HUES6 (cell line): ENCODE data around the gene SCAMP5.

Experiments
- H3K27ac ChIP-seq: 2 replicates; pipeline ENCODE4 v1.7.0; 2013; ENCODE audit warnings: low read depth, mild to moderate bottlenecking, low read length, inconsistent platforms
- H3K27me3 ChIP-seq: 2 replicates; pipeline ENCODE4 v1.6.1; 2013; ENCODE audit warnings: low read length; ENCODE audit not compliant: control insufficient read depth, insufficient read depth
- H3K36me3 ChIP-seq: 2 replicates; pipeline ENCODE4 v1.6.1; 2013; ENCODE audit warnings: low read length; ENCODE audit not compliant: control insufficient read depth, insufficient read depth
- H3K4me1 ChIP-seq: 2 replicates; pipeline ENCODE4 v1.6.1; 2013; ENCODE audit warnings: low read length; ENCODE audit not compliant: control insufficient read depth, insufficient read depth
- H3K4me3 ChIP-seq: 2 replicates; pipeline ENCODE4 v1.5.1; 2013; ENCODE audit warnings: low read depth, low read length
- H3K9ac ChIP-seq: one replicate; pipeline ENCODE4 v1.6.1; 2013; ENCODE audit warnings: mild to moderate bottlenecking, low read length
- H3K9me3 ChIP-seq: 2 replicates; pipeline ENCODE4 v1.6.1; 2013; ENCODE audit warnings: low read depth, low read length; ENCODE audit not compliant: control insufficient read depth, insufficient read depth

SCAMP5 gene

DNA sequence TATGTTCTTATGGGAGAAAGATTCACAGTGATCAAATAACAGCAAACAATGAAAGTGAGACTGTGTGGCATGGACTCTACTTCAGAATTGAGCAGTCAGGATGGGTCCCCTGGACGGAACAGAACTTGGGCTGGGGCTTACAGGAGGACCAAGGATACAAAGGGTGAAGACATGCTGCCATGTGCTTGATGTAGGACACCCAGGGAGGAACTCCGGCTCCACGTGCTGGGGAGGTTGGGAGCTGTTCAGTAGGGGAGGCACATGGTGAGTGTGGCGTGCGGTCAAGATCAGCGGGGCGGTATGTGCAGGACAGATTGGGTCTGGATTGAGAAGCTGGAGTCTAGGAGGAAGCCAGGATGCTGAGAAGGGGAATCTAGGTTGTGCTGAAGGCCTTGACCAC, 60.7 kb downstream of the SCAMP5 start:
- Histone ChIP-seq H3K4me1 (peaks cover 10% of the 10 kb centered on the region; the same call in 1 of the 2 replicates), H3K4me3 (no peak overlapping the region), H3K36me3 (no peaks in the 10 kb centered on the region), H3K9ac (no peak overlapping the region), H3K9me3 (no peaks in the 10 kb centered on the region), H3K27ac (no peak overlapping the region), H3K27me3 (no peaks in the 10 kb centered on the region)

DNA sequence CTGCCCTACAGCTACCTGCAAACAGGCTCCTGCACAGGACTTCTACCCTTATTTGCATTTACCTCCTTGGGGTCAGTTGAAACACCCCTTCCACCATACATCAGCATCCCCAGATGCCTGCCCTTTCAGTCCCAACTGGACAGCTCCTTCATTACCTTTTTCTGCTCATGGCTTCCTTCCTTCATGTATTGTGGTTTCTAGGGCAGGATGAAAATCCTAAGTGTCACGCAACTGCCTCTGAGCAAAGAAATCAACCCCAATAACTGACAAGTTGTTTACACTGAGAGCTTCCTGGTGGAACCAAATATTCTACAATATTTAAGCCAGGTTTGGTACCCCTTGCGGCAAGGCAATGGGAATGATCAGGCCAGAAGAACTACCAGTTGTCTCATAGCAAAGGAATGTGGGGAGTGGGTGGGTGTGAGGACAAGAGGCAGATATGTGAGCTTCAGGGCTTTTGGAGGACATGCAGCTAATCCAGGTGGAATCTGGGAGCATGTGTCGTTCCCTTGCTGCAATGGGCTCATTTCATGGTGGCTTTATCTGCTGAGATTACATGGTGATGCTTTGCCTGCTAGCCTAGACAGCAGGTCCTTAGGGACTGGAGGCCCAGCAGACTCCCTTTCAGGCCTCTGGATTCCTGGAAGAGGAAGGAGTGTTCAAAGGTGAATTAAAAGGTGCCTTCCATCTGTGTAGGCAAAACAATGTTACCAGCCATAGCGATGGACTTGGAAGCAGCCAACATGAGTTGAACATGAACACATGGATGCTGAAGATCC, 63.0 kb downstream of the SCAMP5 start:
- no peak overlapping the region for H3K4me3 ChIP-seq
- no peak overlapping the region for H3K9ac ChIP-seq
- no peaks in the 10 kb centered on the region for H3K27me3 ChIP-seq
- H3K36me3 ChIP-seq: no peaks in the 10 kb centered on the region
- H3K9me3 ChIP-seq: no peaks in the 10 kb centered on the region
- H3K4me1 ChIP-seq: peaks cover 10% of the 10 kb centered on the region; the same call in 1 of the 2 replicates
- no peak overlapping the region for H3K27ac ChIP-seq

DNA sequence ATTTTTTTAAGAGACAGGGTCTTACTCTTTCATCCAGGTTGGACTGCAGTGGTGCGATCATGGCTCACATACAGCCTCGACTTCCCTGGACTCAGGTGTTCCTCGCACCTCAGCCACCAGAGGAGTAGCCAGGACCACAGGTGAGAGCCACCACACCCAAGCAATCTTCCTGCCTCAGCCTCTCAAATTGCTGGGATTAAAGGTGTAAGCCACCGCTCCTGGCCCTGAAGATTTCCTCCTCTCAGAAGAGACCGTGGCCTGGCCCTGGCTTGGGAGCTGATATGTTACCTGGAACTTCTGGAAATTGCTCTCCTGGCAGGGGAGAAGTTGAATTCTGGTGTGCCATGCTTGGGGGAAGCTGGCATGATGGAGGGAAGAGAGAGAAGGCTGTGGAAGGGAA, 64.2 kb downstream of the SCAMP5 start:
- Histone ChIP-seq H3K4me1 (peaks cover 10% of the 10 kb centered on the region; the same call in 1 of the 2 replicates), H3K36me3 (no peaks in the 10 kb centered on the region), H3K9me3 (no peaks in the 10 kb centered on the region), H3K9ac (no peak overlapping the region), H3K27me3 (no peaks in the 10 kb centered on the region), H3K4me3 (no peak overlapping the region), H3K27ac (no peak overlapping the region)

DNA sequence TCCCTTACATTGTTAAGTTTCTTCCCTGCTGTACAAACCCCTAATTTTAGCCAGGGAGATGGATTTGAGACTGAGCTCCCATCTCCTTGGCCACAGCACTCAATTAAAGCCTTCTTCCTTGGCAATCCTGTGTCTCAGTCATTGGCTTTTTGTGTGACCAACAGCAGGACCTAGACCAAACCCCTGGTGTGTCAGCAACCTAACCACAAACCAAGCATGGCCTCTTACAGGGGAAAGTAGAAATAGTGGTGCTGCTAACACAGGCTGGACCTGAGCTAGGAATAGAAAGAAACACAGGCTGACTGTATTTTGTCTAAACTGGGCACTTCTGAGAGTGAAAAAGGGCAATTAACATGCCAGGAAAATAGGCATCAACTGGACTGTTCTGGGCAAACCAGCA, 65.9 kb downstream of the SCAMP5 start:
- H3K9me3 ChIP-seq: no peaks in the 10 kb centered on the region
- H3K4me1 ChIP-seq: peaks cover 24% of the 10 kb centered on the region; the same call in 1 of the 2 replicates
- H3K9ac ChIP-seq: no peak overlapping the region
- H3K36me3 ChIP-seq: no peaks in the 10 kb centered on the region
- no peak overlapping the region for H3K27ac ChIP-seq
- H3K27me3 ChIP-seq: no peaks in the 10 kb centered on the region
- H3K4me3 ChIP-seq: no peak overlapping the region

DNA sequence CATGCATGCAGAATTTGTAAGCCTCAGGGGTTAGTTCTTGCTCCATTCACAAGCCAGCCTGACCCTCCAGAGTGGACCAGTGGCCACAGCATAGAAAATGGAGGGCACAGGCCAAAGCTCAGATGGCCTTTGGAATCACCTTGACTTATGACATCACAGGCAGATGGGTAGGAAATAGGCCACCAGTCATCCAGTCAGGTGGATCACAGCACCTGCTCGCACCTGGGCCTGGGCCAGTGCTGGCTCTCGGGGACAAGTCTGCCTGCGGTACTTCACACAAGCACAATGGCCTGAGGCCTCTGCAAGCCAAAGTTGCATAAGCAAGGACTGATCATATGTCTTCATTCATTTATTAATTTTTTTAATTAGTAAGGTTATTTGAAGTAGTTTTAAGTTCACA, 67.3 kb downstream of the SCAMP5 start:
- Histone ChIP-seq H3K27ac (no peak overlapping the region), H3K36me3 (no peaks in the 10 kb centered on the region), H3K4me1 (peaks cover 24% of the 10 kb centered on the region; the same call in 1 of the 2 replicates), H3K9ac (no peak overlapping the region), H3K27me3 (no peaks in the 10 kb centered on the region), H3K9me3 (0 out of 2 replicates have a peak, but pooled peaks cover 2% of the 10 kb centered on the region), H3K4me3 (no peak overlapping the region)

DNA sequence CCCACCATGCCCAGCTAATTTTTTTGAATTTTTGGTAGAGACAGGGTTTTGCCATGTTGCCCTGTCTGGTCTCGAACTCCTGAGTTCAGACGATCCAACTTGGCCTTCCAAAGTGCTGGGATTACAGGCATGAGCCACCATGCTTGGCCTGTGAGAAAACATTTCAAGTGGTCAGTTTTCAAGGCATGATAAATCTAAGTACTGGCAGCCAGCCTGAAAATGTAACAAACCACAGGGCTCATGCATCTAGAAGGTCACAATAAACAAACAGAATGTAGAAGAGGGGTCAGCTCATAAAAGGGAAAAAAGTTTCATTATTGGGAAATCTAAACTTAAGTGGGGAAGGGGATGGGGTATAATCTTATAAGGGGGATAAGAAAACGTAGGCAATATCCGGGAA, 68.0 kb downstream of the SCAMP5 start:
- Histone ChIP-seq H3K27ac (no peak overlapping the region), H3K9me3 (0 out of 2 replicates have a peak, but pooled peaks cover 2% of the 10 kb centered on the region), H3K36me3 (no peaks in the 10 kb centered on the region), H3K27me3 (no peaks in the 10 kb centered on the region), H3K4me3 (no peak overlapping the region), H3K4me1 (peaks cover 18% of the 10 kb centered on the region; the same call in 1 of the 2 replicates), H3K9ac (no peak overlapping the region)

DNA sequence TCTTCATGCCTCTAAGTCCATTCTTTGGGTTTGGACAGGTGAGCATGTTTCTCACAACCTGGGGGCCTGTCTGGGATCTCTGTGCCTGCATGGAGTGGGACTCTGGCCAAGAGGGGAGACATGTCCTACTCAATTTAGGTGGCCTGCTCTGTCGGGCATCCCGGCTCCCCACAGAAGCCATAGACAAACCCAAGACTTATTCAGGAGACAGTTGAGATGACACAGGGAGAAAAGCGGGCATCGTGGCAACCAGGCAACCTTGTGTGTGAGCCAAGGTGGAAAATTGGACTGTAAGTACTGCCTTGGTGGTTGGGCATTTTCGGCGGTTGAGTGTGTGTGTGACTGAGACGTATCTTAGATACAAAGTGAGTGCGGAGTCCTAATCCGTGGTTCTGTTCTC, 68.5 kb downstream of the SCAMP5 start:
- Histone ChIP-seq H3K9me3 (0 out of 2 replicates have a peak, but pooled peaks cover 2% of the 10 kb centered on the region), H3K27me3 (no peaks in the 10 kb centered on the region), H3K36me3 (no peaks in the 10 kb centered on the region), H3K9ac (no peak overlapping the region), H3K27ac (no peak overlapping the region), H3K4me3 (no peak overlapping the region), H3K4me1 (peaks cover 14% of the 10 kb centered on the region; the same call in 1 of the 2 replicates)

DNA sequence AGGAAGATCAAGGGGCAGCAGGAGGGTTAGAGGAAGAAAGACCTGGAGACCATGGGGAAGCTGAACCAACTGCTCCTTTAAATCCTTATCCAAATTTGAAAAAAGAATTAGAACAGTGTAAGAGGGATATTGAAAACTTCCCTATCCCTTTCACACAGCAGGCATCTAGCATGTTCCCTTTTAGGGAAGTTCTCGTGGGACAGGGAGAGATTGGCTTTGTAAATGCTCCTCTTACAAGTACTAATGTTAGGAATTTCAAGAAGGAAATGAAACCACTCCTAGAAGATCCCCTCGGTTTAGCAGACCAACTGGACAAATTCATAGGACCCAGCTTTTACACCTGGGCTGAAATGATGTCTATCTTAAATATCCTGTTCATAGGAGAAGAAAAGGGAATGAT, 69.5 kb downstream of the SCAMP5 start:
- Histone ChIP-seq H3K4me1 (peaks cover 14% of the 10 kb centered on the region; the same call in 1 of the 2 replicates), H3K4me3 (no peak overlapping the region), H3K27ac (no peak overlapping the region), H3K9ac (no peak overlapping the region), H3K27me3 (no peaks in the 10 kb centered on the region), H3K36me3 (no peaks in the 10 kb centered on the region), H3K9me3 (0 out of 2 replicates have a peak, but pooled peaks cover 2% of the 10 kb centered on the region)

DNA sequence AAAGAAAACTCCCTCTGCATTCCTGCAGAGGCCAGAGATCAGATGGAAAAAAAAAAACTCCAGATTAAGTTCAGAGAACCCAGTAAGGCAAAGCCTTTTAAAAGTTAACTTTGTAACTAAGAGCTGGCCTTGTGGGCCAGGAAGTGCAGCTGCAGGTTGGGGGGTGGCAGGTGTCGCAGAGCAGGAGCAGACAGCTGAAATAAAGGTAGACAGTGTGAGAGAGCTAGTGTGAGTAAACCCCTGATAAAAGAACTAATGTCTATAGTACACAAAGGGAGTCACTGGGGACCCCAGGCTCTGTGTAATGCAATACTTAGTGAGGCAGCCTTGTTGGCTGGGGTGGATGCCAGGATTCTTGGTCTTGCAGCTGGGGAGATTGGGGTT, 70.1 kb downstream of the SCAMP5 start:
- Histone ChIP-seq H3K9me3 (0 out of 2 replicates have a peak, but pooled peaks cover 2% of the 10 kb centered on the region), H3K4me3 (no peak overlapping the region), H3K27ac (no peak overlapping the region), H3K9ac (no peak overlapping the region), H3K4me1 (peaks cover 14% of the 10 kb centered on the region; the same call in 1 of the 2 replicates), H3K27me3 (no peaks in the 10 kb centered on the region), H3K36me3 (no peaks in the 10 kb centered on the region)

DNA sequence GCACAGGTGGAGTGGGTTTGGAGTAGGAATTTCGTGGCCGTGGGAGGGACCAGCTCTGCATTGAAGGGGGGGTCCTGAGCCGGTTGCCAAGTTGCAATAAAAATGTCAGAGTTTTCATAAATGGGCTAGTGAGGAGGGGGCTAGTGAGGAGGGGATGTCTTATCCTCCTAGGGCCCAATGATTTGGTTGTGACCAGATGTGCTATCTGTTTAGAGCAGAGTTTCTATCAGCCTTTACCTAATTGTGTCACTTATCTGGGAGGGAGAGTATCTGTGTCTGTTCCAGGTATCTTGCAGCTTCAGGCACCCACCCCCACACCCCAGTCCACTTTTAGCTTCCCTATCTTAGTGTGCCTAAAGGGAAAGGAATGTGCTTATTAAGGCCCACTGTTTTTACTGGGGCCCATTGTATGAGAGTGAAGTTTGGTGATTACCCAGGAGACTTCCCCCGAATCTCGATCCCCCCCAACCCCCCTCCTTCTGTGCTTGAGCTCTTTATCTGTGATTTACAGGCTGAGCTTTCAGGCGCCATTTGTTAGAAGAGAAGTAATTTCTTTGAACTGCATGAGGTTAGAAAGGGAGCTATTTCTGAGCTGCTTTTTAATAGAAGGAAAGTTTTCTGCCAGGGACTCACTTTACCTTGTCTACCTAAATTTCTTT, 70.6 kb downstream of the SCAMP5 start:
- 0 out of 2 replicates have a peak, but pooled peaks cover 2% of the 10 kb centered on the region for H3K9me3 ChIP-seq
- H3K4me3 ChIP-seq: no peak overlapping the region
- no peak overlapping the region; the same call in 1 of the 2 replicates for H3K27ac ChIP-seq
- no peaks in the 10 kb centered on the region for H3K27me3 ChIP-seq
- no peak overlapping the region for H3K9ac ChIP-seq
- no peaks in the 10 kb centered on the region for H3K36me3 ChIP-seq
- H3K4me1 ChIP-seq: peaks cover 14% of the 10 kb centered on the region; the same call in 1 of the 2 replicates
